Stimulated activated CD4-positive, alpha-beta T cell treated with anti-CD3 and anti-CD28 coated beads, Interleukin-4, amount 100 ng/mL, for 48 hours (primary cell): ENCODE measurements around the gene CHRNA10.

Experiments used
- DNase-seq, 2 donors: peaks; one replicate each; pipeline ENCODE4 v3.0.0-alpha.2; 2020; ENCODE audit warnings: low read depth in 2 of 2

Gene CHRNA10

DNA sequence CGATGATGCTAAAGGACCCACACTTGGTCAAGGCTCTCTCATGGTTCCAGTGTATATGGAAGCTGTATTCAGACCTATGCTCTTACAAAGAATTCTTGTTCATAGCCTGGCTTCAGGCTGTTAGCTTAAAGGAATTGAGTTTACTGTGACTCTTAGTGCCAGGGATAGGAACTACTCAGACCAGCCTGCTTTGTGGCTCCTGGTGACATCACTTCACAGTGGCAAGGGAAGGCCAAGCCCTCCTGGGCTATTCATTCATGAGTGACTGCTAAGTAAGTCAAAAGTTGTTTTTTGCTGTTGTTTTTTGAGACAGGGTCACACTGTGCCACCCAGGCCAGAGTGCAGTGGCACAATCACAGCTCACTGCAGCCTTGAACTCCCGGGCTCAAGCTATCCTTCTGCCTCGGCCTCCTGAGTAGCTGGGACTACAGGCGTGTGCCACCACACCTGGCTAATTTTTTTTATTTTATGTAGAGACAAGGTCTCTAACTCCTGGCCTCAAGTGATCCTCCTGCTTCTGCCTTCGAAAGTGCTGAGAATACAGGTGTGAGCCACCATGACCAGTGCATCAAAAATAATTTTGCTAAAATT, 39.0 kb downstream of the CHRNA10 start:
- no peak for DNase-seq

- no peak for DNase-seq
Measured at GRCh38 chr11:3631331-3631730, 39.9 kb downstream of the CHRNA10 start.

DNA sequence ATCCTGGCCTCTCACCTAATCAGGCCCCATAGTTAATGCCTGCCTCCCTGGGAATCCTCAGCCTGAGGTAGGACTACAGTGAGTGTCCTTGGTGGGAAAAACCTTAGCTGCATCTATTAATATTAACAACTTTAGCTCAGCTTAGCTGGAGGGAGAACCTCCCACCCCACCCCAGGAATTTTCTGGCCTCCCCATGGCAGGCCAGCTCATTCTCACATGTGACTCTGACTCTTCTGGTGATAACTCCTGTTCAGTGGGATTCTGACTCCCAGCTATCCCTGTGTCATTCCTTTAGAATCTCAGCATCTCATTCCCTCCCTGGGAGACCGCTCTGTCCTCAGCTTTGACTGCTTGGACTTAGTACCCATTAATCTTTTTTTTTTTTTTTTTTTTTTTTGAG, 43.9 kb downstream of the CHRNA10 start:
- no peak for DNase-seq

- no peak for DNase-seq
Measured at GRCh38 chr11:3626250-3626960, 44.8 kb downstream of the CHRNA10 start.

DNA sequence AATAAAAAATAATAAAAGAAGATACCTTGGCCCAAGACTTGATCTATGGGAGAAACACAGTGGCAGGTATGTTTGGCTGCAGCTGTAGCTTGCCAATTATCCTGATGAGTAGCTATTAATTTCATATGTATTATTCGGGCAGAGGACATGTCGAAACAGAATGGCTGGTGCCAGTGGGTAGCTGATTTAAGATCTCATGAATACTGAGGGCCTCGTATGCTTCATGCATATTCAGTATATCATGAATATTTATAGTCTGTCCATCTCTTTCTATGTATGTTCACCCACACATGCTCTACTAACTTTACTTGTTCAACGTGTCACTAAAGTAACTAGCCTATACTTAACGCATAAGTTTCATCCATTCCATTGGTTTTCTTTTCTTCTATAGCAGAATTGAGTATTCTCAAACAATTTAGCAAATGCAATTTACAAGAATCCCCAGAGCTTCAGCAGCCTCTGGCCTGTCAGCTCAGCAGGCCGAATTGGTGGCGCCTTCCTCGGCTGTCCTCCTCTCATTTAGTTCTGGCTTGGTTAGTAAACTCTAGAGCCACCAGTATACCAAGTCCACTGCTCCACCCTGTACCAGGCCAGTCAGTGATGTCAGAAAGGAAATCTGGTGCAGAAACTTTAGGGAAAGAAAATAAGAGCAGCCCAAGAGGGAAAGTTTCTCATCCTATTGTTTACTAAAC, 47.3 kb downstream of the CHRNA10 start:
- no peak for DNase-seq

DNA sequence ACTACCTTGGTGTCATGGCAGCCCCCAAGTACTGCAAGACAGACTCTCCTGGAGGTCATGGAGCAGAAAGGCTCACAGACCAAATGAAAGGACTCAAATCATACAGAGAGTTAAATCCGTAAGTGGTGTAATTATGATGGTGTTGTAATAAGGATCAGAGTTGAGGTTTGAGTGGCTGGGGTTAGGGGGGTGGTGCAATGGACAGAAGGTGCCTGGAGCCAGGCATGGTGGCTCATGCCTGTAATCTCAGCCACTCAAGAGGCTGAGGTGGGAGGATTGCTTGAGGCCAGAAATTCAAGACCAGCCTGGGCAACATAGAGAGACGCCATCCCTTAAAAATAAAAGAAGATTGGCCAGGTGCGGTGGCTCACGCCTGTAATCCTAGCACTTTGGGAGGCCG, 48.1 kb downstream of the CHRNA10 start:
- DNase-seq = no peak

DNA sequence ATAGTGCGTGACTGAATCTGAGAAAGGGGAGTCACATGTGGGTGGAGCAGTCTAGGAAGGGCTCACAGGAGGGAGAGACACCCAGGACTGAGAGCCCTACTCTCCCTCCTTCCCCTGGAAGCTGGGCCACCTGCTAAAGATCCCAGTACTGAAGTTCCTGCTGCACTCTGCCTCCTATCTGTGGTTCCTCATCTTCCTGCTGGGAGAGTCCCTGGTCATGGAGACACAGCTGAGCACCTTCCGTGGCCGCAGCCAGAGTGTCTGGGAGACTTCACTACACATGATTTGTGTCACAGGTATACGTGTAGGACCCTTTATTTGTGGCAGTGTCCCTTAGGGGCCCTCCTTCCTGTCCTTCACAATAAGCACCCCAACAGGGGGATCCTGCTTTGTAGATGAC, 48.7 kb downstream of the CHRNA10 start:
- DNase-seq = no peak

DNA sequence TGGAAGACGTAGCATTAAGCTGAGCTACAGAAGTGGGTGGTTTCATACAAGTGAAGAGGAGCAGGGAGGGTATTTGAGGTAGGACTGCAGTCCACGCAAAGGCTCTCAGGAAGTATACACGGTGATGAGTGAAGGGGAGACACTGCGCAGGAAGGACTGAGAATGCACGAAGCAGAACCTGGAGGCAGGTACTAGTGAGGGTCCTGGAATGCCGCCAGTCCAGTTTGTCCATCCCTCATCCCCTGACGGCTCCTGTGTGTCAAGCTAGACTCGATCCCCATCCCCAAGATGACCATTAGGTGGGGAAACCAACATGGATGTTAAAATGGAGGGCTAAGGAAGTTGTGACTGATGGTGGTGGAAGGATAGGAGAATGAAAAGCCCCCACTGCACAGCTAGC, 53.2 kb downstream of the CHRNA10 start:
- DNase-seq = no peak

- no peak for DNase-seq
Measured at GRCh38 chr11:3616721-3617460, 54.3 kb downstream of the CHRNA10 start.

- no peak for DNase-seq
Measured at GRCh38 chr11:3615998-3616397, 55.2 kb downstream of the CHRNA10 start.
